Transverse colon (tissue), 4 donors: ENCODE results near the gene HNRNPF.

Source experiments
- EP300 ChIP-seq: sonication (generic); formaldehyde crosslinking; IDR thresholded peaks from one replicate; pipeline ENCODE4 v1.6.1; 2017; ENCODE audit warnings: antibody characterized with exemption, low read depth
- POLR2A ChIP-seq: fragments of 450-650 bp; IDR thresholded peaks from one replicate; pipeline ENCODE4 v1.6.1; 2016; ENCODE audit warnings: antibody characterized with exemption, mild to moderate bottlenecking, moderate library complexity
- POLR2AphosphoS5 ChIP-seq, 3 donors: sonication (generic); formaldehyde crosslinking; IDR thresholded peaks; one replicate each; pipeline ENCODE4 v1.6.1; 2016; ENCODE audit warnings: antibody characterized with exemption in 3 of 3
- TF ChIP-seq, protein P1 (sequence below), 5 experiments: fragments of 200-600 bp in 3 of 5; fragments of 450-650 bp in 2 of 5; sonication (generic) in 3 of 5; IDR thresholded peaks; 1 replicate in 2 of 5; 2 replicates in 3 of 5; pipeline ENCODE4 v1.5.1; 2016 to 2017; ENCODE audit warnings: antibody characterized with exemption in 5 of 5, inconsistent platforms in 3 of 5, mild to moderate bottlenecking in 2 of 5, moderate library complexity in 1 of 5

DNA sequence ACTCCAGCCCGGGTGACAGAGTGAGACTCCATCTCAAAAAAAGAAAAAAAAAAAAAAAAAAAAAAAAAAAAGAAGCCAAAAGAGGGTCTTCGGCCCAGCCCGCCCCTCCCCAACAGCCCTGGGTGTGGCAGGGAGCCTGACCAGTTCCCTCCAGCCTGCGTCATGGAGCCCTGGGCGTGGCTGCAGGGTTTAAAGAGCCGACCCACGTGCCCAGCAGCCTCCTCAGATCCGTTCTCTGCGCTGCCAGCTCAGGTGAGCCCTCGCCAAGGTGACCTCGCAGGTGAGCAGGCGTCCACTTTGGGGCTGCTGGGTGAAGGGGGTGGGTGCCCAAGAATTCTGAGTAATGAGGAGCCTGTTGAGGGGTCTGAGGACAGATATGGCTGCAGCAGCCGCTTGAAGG is 37.6 kb downstream of the HNRNPF start, which contains the start of gene FXYD4:
- TF ChIP-seq POLR2A (no peak), EP300 (no peak), POLR2AphosphoS5 (IDR thresholded peaks at IDR 0.05) (no peak)
- TF ChIP-seq, protein P1, sequence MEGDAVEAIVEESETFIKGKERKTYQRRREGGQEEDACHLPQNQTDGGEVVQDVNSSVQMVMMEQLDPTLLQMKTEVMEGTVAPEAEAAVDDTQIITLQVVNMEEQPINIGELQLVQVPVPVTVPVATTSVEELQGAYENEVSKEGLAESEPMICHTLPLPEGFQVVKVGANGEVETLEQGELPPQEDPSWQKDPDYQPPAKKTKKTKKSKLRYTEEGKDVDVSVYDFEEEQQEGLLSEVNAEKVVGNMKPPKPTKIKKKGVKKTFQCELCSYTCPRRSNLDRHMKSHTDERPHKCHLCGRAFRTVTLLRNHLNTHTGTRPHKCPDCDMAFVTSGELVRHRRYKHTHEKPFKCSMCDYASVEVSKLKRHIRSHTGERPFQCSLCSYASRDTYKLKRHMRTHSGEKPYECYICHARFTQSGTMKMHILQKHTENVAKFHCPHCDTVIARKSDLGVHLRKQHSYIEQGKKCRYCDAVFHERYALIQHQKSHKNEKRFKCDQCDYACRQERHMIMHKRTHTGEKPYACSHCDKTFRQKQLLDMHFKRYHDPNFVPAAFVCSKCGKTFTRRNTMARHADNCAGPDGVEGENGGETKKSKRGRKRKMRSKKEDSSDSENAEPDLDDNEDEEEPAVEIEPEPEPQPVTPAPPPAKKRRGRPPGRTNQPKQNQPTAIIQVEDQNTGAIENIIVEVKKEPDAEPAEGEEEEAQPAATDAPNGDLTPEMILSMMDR (IDR thresholded peaks at IDR 0.05) = no peak
